Measurements from ENCODE around the gene APOH. TPM values are rescaled to one million over a fixed set of nuclear protein-coding genes. Genes with fewer than 3 reads are reported as not detected.

The APOH gene
- total and polyA plus RNA-seq, 2 of the 8 experiments (the other 6 are each of a cell fraction or from before 2014, with no cell fraction given): not detected

DNA sequence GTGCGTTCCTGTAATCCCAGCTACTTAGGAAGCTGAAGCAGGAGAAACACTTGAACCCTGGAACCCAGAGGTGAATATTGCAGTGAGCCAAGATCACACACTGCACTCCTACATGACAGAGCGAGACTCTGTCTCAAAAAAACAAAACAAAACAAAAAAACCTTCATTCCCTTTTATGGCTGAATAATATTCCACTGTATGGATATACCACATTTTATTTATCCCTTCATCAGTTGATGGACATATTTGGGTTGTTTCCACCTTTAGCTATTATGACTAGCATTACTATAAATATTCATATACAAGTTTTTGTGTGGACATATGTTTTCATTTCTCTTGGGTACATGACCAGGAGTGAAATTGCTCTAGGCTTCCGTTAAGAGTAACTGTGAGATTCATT, 42.3 kb upstream of the APOH start (continued):
- TF ChIP-seq PHF8 (conservative IDR thresholded peaks at IDR 0.05; ENCODE audit: low read depth, low read length) (no peak), YY1 (IDR thresholded peaks at IDR 0.05; ENCODE audit: low read depth, low read length) (no peak), SP4 (IDR thresholded peaks at IDR 0.05; ENCODE audit: low read length) (no peak), CBX5 (IDR thresholded peaks at IDR 0.05; ENCODE audit: low read depth, low read length) (no peak)

Measured in H1 (cell line).